Endothelial cell of umbilical vein (primary cell): ENCODE measurements around the gene MED1.

Experiments
- CTCF ChIP-seq, 2 donors: IDR thresholded peaks; 1 replicate in 1 of 2; 2 replicates in 1 of 2; pipeline ENCODE4 v1.5.1; 2011; ENCODE audit warnings: low read length in 2 of 2, mild to moderate bottlenecking in 2 of 2, moderate library complexity in 2 of 2, control low read depth in 1 of 2, inconsistent platforms in 1 of 2, low read depth in 1 of 2; ENCODE audit not compliant: insufficient read depth in 1 of 2; ENCODE audit errors: extremely low read depth in 1 of 2
- EZH2 ChIP-seq: IDR thresholded peaks from 2 replicates; pipeline ENCODE4 v1.6.1; 2012; ENCODE audit warnings: borderline replicate concordance, low read depth, mild to moderate bottlenecking, moderate library complexity, low read length, inconsistent platforms; ENCODE audit not compliant: severe bottlenecking
- POLR2A ChIP-seq: IDR thresholded peaks from 2 replicates; pipeline ENCODE4 v1.6.1; 2012; ENCODE audit warnings: low read depth, mild to moderate bottlenecking, control low read depth, low read length

DNA sequence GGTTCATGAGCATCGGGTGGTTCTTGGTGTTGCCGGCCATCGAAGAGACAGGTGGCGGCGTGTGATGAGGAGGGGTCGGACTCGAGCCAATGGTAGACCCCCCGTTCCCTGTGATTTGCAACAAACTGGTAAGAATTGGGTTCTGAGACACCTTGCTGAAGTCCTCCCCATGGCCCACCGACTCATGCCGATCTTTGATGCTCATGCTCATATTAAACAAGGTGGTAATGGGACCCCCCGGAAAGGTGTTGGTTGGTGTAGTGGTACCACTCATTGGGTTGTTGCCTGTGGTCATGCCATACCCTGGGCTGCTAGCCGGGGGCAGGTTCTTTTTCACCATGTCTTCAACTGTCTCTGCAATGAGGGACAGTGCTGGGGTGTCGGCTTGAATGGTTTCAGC is 40.8 kb downstream of the MED1 start:
- no peak for TF ChIP-seq POLR2A
- no peak for TF ChIP-seq EZH2
- no peak for TF ChIP-seq CTCF (IDR thresholded peaks at IDR 0.05; ENCODE audit: extremely low read depth in 1 of 2, insufficient read depth in 1 of 2, low read depth in 1 of 2, low read length in 2 of 2)
